ES-I3 (cell line): ENCODE results near the gene ERP27.

Source experiments
- H3K36me3 ChIP-seq: 2 replicates; pipeline ENCODE4 v1.6.1; 2013; ENCODE audit warnings: mild to moderate bottlenecking, low read length, control low read depth, moderate library complexity; ENCODE audit not compliant: insufficient read depth
- H3K4me1 ChIP-seq: 2 replicates; pipeline ENCODE4 v1.6.1; 2013; ENCODE audit warnings: mild to moderate bottlenecking, control low read depth, low read length; ENCODE audit not compliant: insufficient read depth
- H3K9ac ChIP-seq: 2 replicates; pipeline ENCODE4 v1.6.1; 2013; ENCODE audit warnings: low read depth, mild to moderate bottlenecking, low read length, moderate library complexity
- H3K9me3 ChIP-seq: 2 replicates; pipeline ENCODE4 v1.6.1; 2013; ENCODE audit warnings: mild to moderate bottlenecking, low read length, moderate library complexity; ENCODE audit not compliant: control insufficient read depth, insufficient read depth

ERP27 gene

DNA sequence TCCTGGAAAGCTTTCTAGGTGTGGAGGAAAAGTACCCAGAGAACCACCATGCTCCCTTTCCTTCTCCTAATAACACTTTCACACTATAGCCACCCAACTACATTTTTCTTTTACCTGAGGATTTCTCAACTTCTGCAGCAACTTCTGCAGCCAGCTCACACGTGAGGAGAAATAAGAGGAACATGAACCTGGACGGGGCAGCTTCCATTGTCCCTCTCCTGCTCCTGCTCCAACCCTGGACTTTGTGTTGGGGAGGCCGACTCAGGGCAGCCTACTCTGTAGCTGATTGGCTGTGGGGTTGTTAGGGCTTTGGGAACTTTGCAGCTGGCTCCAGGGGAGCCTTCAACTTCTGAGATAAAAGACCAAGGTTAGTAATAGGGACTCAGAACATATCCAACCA lies at the start of gene ERP27:
TSS of gene ERP27 (minus strand) at position 237 of the 400 bp plus-strand sequence. CDS start at position 208, 29 bp downstream.
- Histone ChIP-seq H3K9me3 (no peaks in the 10 kb centered on the region), H3K4me1 (no peaks in the 10 kb centered on the region), H3K9ac (no peak within 1 kb of the TSS), H3K36me3 (no peaks in the 10 kb centered on the region)

DNA sequence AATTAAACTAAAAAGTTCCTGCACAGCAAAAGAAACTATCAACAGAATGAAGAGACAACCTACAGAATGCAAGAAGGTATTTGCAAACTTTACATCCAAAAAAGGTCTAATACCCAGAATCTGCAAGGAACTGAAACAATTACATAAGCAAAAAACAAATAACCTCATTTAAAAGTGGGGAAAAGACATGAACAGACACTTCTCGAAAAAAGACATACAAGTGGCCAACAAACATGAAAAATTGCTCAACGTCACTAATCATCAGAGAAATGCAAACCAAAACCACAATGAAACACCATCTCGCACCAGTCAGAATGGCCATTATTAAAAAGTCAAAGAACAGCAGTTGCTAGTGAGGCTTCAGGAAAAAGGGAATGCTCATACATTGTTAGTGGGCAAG lies 49.7 kb upstream of the ERP27 start:
- Histone ChIP-seq H3K36me3 (no peaks in the 10 kb centered on the region), H3K4me1 (no peaks in the 10 kb centered on the region), H3K9me3 (no peaks in the 10 kb centered on the region), H3K9ac (no peak overlapping the region)

DNA sequence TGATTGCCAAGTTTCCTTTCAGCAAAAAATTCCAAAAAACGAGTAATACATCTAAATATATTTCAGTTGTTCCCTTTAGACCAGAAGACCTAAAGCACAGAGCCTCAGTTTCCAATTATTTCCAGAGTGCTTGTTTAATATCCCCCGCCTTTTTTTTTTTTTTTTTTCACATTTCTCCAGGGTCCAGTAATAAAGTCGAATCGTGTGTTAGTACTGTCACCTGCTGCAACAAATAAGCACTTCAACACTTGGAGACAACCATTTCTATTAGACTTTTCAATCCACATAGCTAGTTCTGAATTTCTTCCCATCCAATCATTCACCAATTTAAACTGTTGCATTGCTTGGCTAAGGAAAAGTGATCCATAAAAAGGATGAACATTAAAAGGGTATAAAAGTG lies 48.1 kb upstream of the ERP27 start:
- Histone ChIP-seq H3K9me3 (no peaks in the 10 kb centered on the region), H3K36me3 (no peaks in the 10 kb centered on the region), H3K4me1 (no peaks in the 10 kb centered on the region), H3K9ac (no peak overlapping the region)

DNA sequence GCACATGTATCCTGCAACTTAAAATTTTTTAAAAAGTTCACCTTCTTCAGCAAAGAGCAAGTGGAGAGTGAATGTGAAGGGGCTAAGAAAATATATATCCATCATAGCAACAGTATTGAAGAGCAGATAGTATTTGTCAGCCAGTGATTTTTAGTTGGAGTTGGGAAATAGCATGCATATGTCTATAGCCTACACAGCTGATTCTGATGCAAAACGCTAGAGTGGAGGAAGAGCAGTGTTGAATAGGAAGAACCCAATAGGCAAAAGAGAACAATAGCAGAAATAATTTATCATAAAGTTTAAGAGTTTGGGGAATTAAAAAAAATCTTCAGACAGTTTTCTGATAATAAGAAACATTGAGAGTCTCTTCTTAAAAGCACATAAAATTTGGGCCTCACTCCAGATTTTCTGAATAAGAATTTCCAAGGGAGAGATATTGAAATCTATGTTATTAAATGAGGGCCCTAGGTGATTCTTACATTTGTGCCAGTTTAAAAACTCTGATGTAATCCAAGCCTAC lies 46.5 kb upstream of the ERP27 start:
- Histone ChIP-seq H3K9ac (no peak overlapping the region), H3K4me1 (no peaks in the 10 kb centered on the region), H3K9me3 (no peaks in the 10 kb centered on the region), H3K36me3 (no peaks in the 10 kb centered on the region)

DNA sequence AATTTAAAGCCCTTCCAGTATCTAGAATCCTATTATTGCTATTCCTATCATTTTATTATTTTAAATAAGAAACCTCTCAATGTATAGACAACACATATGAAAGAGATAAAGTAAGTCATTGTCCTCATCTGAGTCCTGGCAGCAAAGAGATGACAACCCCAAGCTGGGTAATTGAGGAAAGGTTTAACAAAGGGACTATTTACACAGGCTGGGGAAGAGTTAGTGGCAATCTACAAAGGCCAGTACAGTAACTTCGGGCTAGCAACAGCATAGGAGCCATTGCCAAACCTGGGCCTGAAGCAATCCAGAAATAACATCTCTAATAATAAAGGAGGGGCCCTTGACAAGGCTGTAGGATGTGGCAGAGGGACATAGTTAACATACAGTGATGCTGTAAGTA lies 45.7 kb upstream of the ERP27 start:
- Histone ChIP-seq H3K4me1 (no peaks in the 10 kb centered on the region), H3K9ac (no peak overlapping the region), H3K36me3 (no peaks in the 10 kb centered on the region), H3K9me3 (no peaks in the 10 kb centered on the region)

DNA sequence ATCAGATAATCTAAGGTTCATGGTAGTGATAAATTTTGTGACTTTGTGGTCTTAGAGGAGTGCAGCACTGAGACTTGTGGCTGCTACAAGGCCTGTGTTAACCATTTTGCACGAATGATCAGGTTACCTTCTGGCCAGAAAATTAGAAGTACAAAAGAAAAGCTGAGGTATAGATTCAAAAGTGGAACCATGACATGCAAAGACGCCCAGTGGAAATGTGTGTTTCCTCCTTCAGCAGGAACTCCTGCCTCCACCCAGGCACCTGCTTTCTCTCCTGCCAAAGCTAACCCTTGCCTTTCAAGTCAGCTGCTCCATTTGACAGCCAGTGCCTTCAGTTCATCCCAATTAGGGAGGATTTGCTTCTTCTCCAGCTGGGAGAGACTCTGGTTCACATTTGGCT lies 44.7 kb upstream of the ERP27 start:
- Histone ChIP-seq H3K9ac (no peak overlapping the region), H3K9me3 (no peaks in the 10 kb centered on the region), H3K36me3 (no peaks in the 10 kb centered on the region), H3K4me1 (no peaks in the 10 kb centered on the region)

DNA sequence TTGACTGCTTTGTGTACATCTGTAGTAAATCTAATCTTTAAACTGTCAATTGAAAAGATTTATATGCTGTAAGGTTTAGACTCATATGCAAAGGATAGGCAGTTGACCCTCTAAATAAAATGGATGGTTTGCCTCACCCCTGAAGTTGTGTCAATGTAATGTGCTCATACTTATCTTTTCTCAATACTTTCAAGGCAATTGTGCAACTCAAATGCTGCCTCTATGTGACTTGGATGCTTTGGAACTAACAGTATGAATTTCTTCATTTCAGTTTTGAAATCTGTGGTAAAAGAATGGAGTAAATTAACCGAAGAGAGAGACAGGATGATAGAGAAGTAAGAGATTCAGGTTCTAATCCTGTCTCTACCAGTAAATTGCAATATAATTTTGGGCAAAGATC lies 44.2 kb upstream of the ERP27 start:
- Histone ChIP-seq H3K9me3 (no peaks in the 10 kb centered on the region), H3K36me3 (no peaks in the 10 kb centered on the region), H3K4me1 (no peaks in the 10 kb centered on the region), H3K9ac (no peak overlapping the region)

DNA sequence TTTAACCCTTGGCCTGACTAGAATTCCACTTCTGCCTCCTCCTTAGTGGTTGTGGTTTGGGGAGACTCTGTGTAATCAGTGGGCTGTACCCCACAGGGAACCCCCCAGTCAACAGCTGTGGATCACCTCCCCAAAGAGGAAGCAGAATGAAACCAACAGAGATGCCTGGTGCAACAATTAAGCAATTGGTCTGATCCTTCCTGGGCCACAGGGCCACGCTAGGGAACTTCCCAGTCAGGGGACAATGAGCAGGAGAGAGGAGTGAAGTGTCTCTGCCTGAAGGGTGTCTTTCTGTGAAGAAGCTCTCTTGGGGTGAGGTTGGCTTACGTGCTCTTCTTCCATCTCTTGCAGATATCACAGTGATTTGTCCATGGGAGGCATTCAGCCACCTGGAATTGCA lies 42.7 kb upstream of the ERP27 start:
- Histone ChIP-seq H3K4me1 (no peaks in the 10 kb centered on the region), H3K36me3 (no peaks in the 10 kb centered on the region), H3K9me3 (no peaks in the 10 kb centered on the region), H3K9ac (no peak overlapping the region)

DNA sequence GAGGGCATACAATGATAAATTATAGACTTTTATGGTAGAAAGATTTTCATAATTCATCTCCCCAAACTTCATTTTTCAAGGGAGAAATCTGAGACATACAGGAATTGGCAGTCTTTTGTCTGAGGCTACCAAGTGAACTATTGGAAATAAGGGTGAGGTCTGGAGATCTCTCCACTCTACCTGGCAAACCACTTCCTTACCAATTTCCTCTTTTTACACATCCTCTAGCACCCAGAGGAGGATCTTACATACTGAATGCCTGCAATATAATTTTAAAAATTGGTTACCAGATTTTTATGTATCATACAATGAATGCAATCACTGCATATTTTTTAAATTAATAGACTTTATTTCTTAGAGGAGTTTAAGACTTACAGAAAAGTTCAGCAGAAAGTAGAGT lies 41.1 kb upstream of the ERP27 start:
- no peaks in the 10 kb centered on the region for H3K36me3 ChIP-seq
- H3K9ac ChIP-seq = no peak overlapping the region
- H3K4me1 ChIP-seq = no peaks in the 10 kb centered on the region
- H3K9me3 ChIP-seq = no peaks in the 10 kb centered on the region

DNA sequence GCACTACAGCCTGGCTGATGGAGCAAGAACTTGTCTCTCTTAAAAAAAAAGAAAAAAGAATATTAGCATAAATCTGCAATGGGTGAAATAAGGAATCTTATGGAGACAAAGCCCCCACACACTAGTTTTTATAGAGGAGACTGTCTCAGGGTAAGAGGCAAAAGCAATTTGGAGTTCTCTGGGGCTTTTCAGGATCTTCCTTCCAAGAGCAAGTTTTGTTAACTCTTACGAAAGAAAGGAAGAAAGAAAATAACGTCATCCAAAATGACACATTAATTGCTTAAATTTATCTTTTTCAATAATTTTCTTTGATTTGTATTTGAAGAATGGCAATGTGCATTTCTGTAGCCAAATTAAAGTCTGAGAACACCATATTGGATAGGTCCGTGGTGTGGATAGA lies 38.3 kb upstream of the ERP27 start:
- no peak overlapping the region for H3K9ac ChIP-seq
- H3K9me3 ChIP-seq = no peaks in the 10 kb centered on the region
- no peaks in the 10 kb centered on the region for H3K4me1 ChIP-seq
- no peaks in the 10 kb centered on the region for H3K36me3 ChIP-seq

DNA sequence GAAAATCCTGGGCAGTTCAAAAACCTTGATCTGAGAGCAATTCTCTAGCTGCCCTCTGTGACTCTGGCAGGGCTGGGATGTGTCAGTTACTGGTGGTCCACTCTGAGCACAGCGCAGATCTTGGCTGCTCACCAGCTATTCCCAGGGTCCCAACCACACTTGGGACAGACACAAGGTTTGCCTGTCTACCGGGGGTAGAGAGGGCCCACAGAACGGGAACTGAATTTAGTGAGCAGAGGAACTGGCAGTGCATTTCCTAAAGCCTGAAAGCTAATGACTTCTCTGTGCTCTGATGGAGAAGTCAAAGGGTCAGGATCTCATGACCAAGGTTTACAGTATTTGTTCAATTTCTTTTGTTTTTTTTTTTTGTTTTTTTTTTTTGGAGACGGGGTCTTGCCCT lies 37.1 kb upstream of the ERP27 start:
- Histone ChIP-seq H3K9ac (no peak overlapping the region), H3K36me3 (no peaks in the 10 kb centered on the region), H3K4me1 (no peaks in the 10 kb centered on the region), H3K9me3 (no peaks in the 10 kb centered on the region)

DNA sequence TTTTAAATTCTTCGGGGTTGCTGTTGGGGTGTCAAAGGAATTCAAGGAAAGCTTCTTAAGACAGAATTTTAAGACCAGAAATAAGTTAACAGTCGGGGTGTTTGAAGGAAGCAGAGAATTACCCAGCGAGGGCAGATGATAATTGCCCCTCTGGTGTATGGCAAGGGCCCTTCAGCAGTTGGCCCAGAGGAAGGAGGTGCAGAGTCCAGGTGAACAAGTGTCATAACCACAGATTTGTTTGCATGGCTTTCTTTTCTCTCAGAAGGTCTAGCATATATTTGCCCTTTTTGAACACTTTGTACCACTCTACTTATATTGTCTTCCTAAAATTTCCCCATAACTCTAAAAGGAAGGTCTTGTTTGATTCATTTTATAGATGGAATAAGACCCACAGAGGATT lies 36.3 kb upstream of the ERP27 start:
- Histone ChIP-seq H3K9ac (no peak overlapping the region), H3K36me3 (no peaks in the 10 kb centered on the region), H3K4me1 (no peaks in the 10 kb centered on the region), H3K9me3 (no peaks in the 10 kb centered on the region)

DNA sequence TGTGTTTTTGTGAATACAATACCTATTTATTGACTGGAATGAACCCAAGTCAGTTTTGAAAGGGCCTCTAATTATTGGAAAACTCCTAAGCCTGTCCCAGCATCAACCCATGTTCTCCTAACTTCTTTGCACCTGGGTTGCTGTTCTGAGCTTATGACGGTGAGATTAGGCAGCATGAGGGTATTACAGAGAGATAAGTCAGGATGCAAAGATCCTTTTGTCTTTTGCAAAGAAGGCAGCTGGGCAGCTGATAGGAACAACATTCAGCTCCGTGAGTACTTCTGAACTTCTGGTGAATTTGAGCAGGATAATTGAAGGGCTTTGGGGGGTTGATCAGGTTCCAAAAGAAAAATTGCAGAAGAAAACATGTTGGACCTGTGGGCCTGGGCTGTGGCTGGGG lies 34.5 kb upstream of the ERP27 start, which contains the start of gene PDE6H:
TSS of gene PDE6H (plus strand) at position 227 of the 400 bp plus-strand sequence. CDS start 4,971 bp downstream, outside the sequence.
- Histone ChIP-seq H3K9ac (no peak within 1 kb of the TSS), H3K9me3 (no peaks in the 10 kb centered on the region), H3K4me1 (no peaks in the 10 kb centered on the region), H3K36me3 (no peaks in the 10 kb centered on the region)

DNA sequence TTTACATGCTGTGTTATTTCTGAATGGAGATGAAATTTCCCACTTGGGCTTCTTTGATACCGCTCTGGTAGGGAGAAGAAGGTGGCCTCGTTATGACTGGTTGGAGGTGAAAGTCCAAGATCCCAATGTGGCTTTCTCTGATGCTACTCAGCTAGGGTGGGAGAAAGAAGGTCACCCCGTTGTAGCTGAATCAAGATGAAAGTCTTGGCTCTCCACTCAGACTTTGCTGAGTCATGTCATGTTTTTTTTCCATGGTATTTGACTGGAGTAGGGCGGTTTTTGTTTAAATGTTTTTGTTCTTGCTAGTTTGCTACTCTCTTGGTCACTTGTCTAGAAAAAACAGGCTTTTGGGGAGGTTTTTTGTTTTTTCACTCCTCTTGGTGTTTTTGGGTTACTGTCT lies 32.1 kb upstream of the ERP27 start:
- Histone ChIP-seq H3K9me3 (no peaks in the 10 kb centered on the region), H3K9ac (no peak overlapping the region), H3K36me3 (no peaks in the 10 kb centered on the region), H3K4me1 (no peaks in the 10 kb centered on the region)

DNA sequence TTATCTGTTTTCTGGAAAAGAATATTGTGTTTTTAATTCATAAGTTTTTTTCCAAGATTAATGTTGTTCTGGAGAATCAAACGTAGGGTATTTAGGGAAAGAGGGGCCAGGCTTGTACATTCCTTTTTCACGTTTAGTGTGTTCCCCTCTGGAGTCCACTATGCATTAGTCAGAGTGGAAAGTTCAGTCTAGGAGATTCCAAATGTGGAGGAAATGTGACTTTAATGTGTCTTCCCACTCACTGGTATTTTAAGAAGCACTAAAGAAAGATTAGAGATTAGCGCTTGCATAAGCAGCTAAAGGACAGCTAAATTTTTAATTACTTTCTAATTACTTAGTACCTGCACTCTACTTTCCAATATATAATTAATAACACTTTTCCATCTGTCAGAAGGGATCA lies 30.1 kb upstream of the ERP27 start:
- H3K9me3 ChIP-seq = no peaks in the 10 kb centered on the region
- H3K4me1 ChIP-seq = no peaks in the 10 kb centered on the region
- no peaks in the 10 kb centered on the region for H3K36me3 ChIP-seq
- no peak overlapping the region for H3K9ac ChIP-seq

DNA sequence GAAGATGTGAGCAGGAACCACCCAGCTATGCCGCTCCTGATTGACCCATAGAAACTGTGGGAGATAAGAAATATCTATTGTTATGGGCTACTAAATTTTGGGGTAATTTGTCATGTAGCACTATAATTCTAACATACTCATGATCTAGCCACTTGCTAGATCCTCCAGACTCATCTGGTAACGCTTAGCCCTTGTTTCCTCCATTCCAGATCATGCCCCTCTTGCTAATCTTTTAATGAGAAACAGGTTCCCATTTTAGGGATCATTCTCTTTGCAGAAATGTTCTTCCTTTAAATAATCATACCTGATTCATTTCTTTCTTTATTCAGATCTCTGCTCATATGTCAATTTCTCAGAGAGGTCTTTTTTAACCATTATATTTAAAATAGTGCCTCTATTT lies 26.9 kb upstream of the ERP27 start:
- no peaks in the 10 kb centered on the region for H3K9me3 ChIP-seq
- H3K36me3 ChIP-seq = no peaks in the 10 kb centered on the region
- H3K4me1 ChIP-seq = 0 out of 2 replicates have a peak, but pooled peaks cover 5% of the 10 kb centered on the region
- no peak overlapping the region for H3K9ac ChIP-seq
